OCI-LY7 (cell line): ENCODE results near the gene GPATCH2.

Source experiments
- EZH2phosphoT487 ChIP-seq: fragments of 200-600 bp; sonication (generic); IDR thresholded peaks from 2 replicates; pipeline ENCODE4 v1.6.1; 2018; ENCODE audit warnings: low read depth, borderline replicate concordance, mild to moderate bottlenecking, mixed run types, antibody characterized with exemption, low read length, moderate library complexity, mixed read lengths
- TF ChIP-seq, protein P1 (sequence below): fragments of 200-600 bp; sonication (generic); conservative IDR thresholded peaks from 2 replicates; pipeline ENCODE4 v1.5.1; 2014; ENCODE audit warnings: mild to moderate bottlenecking, antibody characterized with exemption, low read length, moderate library complexity, mixed read lengths

DNA sequence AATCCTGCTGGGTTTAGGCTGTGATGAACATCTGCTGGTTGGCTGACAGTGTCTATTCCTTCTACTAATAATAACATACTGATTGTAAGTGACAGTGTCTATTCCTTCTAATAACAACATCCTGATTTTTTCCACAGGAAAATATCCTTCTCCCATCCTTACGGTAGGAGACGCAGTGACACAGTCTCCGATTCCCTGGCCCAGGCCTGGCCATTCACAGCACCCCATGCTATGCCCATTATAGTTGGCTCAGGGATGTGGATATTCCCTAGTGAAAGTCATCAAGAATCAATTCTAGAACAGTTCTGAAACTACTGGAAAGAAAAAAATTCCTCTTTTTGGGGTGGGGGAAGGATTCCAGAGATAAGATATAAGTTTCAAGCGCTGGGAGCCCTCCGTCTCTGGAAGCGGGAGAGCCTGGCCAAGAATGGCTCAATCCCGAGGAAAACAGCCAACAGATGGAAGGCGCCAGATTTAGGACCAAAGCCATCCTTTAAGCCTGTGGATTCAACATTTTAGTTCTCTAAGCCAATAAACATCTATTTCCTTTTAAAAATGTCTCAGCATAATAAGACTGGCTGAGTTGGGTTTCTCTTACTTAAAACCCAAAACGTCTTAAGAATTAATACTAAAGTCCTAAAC lies 88.6 kb downstream of the GPATCH2 start:
- TF ChIP-seq, protein P1, sequence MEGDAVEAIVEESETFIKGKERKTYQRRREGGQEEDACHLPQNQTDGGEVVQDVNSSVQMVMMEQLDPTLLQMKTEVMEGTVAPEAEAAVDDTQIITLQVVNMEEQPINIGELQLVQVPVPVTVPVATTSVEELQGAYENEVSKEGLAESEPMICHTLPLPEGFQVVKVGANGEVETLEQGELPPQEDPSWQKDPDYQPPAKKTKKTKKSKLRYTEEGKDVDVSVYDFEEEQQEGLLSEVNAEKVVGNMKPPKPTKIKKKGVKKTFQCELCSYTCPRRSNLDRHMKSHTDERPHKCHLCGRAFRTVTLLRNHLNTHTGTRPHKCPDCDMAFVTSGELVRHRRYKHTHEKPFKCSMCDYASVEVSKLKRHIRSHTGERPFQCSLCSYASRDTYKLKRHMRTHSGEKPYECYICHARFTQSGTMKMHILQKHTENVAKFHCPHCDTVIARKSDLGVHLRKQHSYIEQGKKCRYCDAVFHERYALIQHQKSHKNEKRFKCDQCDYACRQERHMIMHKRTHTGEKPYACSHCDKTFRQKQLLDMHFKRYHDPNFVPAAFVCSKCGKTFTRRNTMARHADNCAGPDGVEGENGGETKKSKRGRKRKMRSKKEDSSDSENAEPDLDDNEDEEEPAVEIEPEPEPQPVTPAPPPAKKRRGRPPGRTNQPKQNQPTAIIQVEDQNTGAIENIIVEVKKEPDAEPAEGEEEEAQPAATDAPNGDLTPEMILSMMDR, result no peak
- no peak for TF ChIP-seq EZH2phosphoT487
